NT2/D1 (cell line): ENCODE data around the gene CLDN22.

ENCODE experiments used
- SUZ12 ChIP-seq: IDR thresholded peaks from 2 replicates; pipeline ENCODE4 v1.6.1; 2011; ENCODE audit not compliant: insufficient read length, insufficient read depth; ENCODE audit errors: extremely low read depth
- YY1 ChIP-seq: IDR thresholded peaks from 2 replicates; pipeline ENCODE4 v1.6.1; 2011; ENCODE audit not compliant: insufficient read length, insufficient read depth
- ZNF274 ChIP-seq: IDR thresholded peaks from 2 replicates; pipeline ENCODE4 v1.6.1; 2011; ENCODE audit warnings: mild to moderate bottlenecking, low read depth, low read length

GRCh38 chr4:183287677-183288076 is 32.4 kb downstream of the CLDN22 start:
- TF ChIP-seq YY1 (no peak), ZNF274 (no peak), SUZ12 (no peak)
